ENCODE data around the gene TMEM202. TPM values are rescaled to one million over a fixed set of nuclear protein-coding genes. Genes with fewer than 3 reads are reported as not detected.
"Not testable (repeated sequence)": the region's sequence is repeated elsewhere in the genome, so short reads cannot be mapped to it uniquely, and the experiment has no call there.

TMEM202 gene, protein sequence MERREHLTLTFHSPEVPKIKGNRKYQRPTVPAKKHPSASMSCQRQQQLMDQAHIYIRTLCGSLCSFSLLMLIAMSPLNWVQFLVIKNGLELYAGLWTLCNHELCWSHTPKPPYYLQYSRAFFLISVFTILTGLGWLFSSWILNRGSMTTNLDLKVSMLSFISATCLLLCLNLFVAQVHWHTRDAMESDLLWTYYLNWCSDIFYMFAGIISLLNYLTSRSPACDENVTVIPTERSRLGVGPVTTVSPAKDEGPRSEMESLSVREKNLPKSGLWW
- polyA plus RNA-seq (ENCODE audit: insufficient read length): not detected

DNA sequence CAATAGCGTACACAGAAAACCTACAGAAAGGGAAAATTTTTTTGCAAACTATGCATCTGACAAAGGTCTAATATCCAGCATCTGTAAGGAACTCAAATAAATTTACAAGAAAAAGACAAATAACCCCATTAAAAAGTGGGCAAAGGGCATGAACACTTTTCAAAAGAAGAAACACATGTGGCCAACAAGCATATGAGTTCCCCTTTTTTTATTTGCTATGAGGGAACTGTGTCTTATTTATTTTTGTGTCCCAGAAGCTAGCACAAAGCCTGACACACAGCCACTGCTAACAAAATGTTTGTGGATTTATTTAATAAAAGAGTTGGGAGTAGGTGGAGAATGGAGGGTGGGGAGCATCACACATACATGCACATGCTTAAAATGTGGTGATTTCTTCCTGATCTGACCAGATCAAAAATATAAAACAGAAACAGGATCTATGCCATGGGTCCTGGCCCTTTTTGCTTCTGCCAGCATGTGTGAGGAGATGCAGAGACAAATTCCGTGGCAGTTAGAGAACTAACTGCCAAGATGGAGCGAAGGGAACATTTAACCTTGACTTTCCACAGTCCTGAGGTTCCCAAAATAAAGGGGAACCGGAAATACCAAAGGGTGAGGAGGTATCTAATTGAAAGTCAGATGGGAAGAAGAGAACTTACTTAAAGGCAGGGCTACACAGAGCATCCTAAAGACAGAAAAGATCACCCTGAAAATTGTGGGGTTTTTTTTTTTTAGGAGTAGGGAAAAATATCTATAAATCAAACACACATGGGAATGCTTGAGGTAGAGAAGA lies at the start of gene TMEM202:
TMEM202 (plus strand) TSS at position 510 of the 793 bp plus-strand sequence; CDS start at position 532, 22 bp downstream.
- DNase-seq (ENCODE audit: low read depth): no peak

DNA sequence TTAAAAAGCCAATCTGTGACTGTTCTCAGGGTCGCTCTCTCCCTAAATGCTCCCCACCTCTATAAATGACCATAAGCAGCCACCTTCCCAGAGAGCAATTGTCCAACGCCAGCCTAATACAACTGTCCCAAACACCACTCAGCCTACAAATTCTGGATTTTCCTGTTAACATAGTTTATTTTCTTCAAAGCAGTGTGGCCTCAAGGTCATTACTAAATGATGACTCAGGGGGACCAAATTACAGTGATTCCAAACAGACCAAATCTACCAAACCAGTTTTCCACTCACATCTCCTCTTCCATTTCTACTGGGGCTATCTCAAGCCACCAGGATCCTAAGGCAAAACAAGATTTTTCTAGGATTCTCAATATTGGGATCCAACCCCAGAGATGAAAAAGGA lies 44.8 kb upstream of the TMEM202 start:
- no peak for DNase-seq (ENCODE audit: low read depth)

GRCh38 chr15:72354496-72354895 lies 43.6 kb upstream of the TMEM202 start:
- DNase-seq (ENCODE audit: low read depth): no peak

- no peak for DNase-seq (ENCODE audit: low read depth)
Observed at GRCh38 chr15:72358121-72358520, 40.0 kb upstream of the TMEM202 start.

DNA sequence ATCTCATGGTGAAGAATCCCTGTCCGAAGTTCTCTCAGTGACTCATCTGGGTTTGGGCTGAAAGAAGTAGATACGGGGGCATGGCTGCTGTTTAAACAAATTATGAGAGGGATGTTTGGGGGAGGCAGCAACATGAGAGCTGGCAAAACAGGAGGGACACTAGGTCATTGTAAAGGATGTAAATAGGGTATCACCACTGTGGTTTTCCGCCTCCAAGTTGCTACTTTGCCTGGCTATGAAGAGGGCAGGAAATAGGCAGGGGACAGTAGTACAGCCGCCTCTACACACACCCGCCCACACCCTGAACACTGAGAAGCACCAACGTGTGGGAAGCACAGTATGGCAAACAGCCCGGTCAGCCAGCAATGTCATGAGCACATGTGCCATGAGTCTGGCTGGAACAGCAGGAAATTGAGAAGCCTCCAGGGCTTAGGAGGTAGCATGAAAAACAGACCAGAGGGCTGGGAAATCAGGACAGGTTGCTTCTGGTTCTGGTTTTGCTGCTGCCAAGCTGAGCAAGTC lies 39.4 kb upstream of the TMEM202 start:
- DNase-seq (ENCODE audit: low read depth): no peak

- no peak for DNase-seq (ENCODE audit: low read depth)
Observed at GRCh38 chr15:72361176-72361575, 36.9 kb upstream of the TMEM202 start.

DNA sequence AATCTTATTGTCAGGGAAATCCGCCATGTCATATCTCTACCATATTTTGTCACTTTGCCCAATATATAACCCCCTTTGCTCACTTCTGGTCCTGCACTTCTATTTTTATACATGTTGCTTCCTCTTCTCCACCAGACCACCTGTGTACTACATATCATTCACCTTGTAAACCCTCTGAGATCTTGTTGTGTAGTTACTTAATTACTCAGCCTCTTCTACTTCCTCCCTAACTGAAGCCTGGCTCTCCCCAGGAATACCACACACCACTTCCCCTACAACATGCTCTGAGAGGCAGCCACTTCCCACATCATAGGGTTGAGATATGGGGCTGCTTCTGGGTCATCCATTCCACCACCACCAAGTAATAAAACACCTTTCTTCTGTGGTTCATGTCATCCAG lies 32.3 kb upstream of the TMEM202 start:
- DNase-seq (ENCODE audit: low read depth): no peak

GRCh38 chr15:72368325-72368724 lies 29.8 kb upstream of the TMEM202 start:
- no peak for DNase-seq (ENCODE audit: low read depth)

- DNase-seq (ENCODE audit: low read depth): no peak
Observed at GRCh38 chr15:72368899-72369298, 29.2 kb upstream of the TMEM202 start.

DNA sequence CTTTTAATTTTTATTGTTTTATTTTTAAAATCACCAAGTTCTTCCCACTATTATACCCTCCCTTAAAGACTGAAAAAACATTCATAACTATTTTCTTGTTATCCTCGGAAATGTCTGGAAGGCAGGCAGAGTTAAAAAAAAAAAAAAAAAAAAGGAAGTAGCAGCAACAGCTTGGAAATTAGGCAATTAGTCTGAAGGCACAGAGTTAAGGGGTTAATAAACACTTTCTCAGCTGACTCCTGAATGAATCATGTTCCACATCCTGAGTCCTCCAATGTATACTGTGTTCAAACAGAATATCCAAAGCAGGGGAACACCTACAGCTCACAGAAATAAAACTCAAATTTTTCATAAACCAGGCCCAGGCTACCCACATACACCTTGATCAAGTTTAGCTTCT lies 28.1 kb upstream of the TMEM202 start:
- no peak for DNase-seq (ENCODE audit: low read depth)

- no peak for DNase-seq (ENCODE audit: low read depth)
Observed at GRCh38 chr15:72372361-72372760, 25.7 kb upstream of the TMEM202 start.

GRCh38 chr15:72375501-72375845 lies 22.6 kb upstream of the TMEM202 start:
- DNase-seq (ENCODE audit: low read depth): no peak

- peak; percentile 74 for DNase-seq (ENCODE audit: low read depth)
Observed at GRCh38 chr15:72375846-72376581, 22.1 kb upstream of the TMEM202 start, which contains the start of gene HEXA. Gene HEXA (minus strand): TSS chr15:72376014. CDS start chr15:72375972, 42 bp downstream.

- no peak for DNase-seq (ENCODE audit: low read depth)
Observed at GRCh38 chr15:72377331-72377730, 20.8 kb upstream of the TMEM202 start.

GRCh38 chr15:72379106-72379505 lies 19.0 kb upstream of the TMEM202 start:
- not testable (repeated sequence) for DNase-seq (ENCODE audit: low read depth)

DNA sequence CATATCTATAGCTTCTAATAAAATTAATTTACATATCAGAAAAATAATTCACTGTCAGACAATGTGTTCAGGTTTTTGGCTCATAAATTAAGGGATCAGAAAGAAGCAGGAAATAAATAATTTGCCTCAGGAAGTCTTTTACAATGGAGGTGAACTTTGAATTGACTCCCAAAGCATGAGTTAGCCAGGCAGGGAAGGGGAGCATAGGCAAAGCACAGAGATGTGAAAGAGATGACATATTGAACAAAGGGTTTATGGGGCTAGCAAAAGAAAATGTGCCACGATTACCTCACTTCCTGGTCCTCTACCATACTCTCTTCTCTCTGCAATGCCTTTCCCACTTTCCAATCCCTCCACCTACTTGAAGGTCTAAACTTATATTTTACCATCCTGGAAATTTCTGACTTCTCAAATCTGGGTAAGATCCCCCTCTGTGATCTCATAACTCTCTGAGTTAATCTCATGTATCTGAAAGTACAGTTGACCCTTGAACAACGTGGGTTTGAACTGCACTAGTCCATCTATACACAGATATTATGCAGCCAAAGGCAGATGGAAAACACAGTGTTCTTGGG lies 18.2 kb upstream of the TMEM202 start:
- DNase-seq (ENCODE audit: low read depth): no peak

DNA sequence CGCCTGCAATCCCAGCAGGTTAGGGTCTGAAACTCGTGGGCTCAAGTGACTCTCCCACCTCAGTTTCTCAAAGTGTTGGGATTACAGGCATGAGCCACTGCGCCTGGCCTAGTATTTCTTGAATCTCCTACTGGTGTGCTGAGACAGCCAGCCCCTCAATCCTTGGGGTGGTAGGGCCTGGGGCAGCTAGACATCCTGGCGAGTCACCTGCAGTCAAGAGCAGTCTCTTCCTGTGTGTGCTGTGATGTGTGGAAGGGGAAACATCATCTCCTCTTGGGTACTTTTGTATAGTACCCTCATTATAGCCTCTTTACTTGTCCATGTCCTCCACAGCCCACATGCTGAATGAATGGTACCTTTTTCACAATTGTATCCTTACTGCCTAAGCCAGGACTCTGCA lies 17.4 kb upstream of the TMEM202 start:
- DNase-seq (ENCODE audit: low read depth): no peak

GRCh38 chr15:72382146-72382545 lies 16.0 kb upstream of the TMEM202 start:
- no peak for DNase-seq (ENCODE audit: low read depth)

- DNase-seq (ENCODE audit: low read depth): no peak
Observed at GRCh38 chr15:72387741-72388140, 10.4 kb upstream of the TMEM202 start.

- DNase-seq (ENCODE audit: low read depth): no peak
Observed at GRCh38 chr15:72389231-72389630, 8.9 kb upstream of the TMEM202 start.

GRCh38 chr15:72396331-72396730 lies 1.8 kb upstream of the TMEM202 start:
- DNase-seq (ENCODE audit: low read depth): not testable (repeated sequence)

GRCh38 chr15:72398648-72399047 lies 543 bp downstream of the TMEM202 start:
- no peak for DNase-seq (ENCODE audit: low read depth)
